NCI-H128 (cell line): ENCODE measurements around the gene NR2C2.

ENCODE experiments used
- DNase-seq: peaks from one replicate; lab custom pipeline; 2025; ENCODE audit not compliant: unreplicated experiment; lab: John Stamatoyannopoulos, UW

NR2C2 gene

DNA sequence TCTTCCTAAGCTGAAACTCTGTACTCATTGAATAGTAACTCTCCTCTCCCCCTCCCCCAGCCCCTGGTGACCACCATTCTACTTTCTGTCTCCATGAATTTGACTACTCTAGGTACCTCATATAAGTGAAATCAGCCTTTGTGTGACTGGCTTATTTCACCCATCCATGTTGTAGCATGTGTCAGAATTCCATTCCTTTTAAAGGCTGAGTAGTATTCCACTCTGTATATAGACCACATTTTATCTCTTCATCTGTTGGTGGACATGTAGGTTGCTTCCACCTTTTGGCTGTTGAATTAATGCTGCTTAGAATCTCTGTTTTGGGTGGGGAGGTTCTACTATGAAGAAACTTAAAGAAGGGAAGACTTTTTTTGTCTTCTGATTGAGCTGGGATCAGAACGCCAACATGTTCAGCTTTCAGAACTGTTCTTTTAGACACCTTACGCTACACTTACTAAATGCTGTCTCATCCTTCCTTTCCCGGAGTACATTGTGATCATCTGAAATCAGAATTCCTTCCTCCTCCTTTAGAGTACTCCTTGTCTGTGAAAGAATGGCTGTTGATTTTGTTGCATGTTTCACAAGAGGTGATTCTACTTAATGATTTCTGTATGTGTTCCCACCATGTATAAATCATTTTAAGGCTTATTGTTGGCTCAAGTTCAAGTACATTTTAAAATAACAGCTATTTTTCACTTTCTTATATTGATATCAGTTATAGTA, 67.4 kb downstream of the NR2C2 start:
- DNase-seq = no peak

DNA sequence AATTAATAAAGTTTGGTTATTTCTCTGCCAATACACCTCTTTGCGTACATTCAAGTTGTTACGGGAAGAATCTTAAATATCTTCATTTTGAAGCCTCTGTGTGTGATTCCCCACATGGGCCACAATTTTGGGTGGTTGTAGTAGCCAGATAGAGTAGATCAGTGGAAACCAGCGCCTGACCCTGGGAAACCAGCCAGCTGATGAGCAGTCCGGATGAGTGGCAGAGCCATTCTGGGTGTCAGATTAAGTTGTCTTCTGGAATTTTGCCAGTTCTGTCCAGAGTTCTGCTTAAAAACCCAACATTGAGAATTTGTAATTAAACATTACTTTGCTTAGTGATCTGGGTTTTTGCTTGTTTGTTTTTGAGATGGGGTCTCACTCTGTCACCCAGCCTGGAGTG, 68.1 kb downstream of the NR2C2 start:
- DNase-seq = no peak

DNA sequence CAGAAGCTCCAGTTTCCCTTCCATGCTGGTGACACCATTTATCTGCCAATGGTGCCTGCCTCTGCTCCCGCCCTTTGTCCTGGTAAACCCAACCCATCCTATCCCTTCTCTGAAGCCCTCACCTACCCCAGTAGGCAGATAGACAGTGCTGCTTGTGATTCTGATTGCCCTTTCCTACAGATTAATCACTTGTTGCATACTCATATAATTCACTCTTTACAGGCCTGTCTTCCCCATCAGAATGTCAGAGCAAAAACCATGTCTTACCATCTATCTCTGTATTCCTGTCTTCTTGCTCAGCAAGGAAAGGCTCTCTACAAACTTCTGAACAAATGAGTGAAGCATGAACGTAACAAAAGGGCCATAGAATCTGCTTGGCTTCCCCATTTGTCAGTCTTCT, 69.8 kb downstream of the NR2C2 start:
- DNase-seq = no peak

DNA sequence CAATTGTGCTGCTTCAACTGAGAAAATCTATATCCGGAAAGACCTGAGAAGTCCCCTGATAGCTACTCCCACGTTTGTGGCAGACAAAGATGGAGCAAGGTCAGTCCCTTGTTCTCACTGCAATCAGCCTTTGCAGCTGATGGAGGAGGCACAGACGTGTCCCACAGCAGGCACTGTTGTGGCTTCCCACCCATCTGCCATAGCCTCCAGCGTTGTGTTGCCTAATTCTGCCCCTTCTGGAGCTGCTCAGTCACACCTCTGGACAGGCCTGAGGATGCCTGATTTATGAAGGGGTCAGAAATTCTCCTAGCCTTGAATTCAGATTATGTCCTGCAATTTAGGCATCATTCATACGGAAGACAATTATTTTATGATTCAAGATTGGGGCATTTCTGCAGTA, 75.9 kb downstream of the NR2C2 start:
- no peak for DNase-seq

DNA sequence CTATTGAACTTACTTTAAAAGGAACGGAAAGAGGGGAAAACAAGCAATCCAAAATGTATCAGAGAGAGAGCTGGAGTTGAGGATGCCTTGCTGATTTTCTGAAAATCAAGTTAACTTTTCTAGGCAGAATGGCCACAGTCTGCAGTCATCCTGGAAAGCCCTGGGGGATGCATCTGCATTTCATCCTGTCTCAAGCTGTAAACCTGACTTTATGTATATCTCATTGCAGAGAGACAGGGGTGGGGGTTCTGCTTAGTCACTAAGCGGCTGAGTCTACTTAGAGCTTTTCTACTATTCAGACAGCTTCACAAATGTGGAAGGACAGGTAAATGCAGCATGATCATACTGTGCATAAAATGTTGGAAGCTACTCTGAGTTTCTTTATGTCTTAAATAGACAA, 76.3 kb downstream of the NR2C2 start:
- DNase-seq = no peak

DNA sequence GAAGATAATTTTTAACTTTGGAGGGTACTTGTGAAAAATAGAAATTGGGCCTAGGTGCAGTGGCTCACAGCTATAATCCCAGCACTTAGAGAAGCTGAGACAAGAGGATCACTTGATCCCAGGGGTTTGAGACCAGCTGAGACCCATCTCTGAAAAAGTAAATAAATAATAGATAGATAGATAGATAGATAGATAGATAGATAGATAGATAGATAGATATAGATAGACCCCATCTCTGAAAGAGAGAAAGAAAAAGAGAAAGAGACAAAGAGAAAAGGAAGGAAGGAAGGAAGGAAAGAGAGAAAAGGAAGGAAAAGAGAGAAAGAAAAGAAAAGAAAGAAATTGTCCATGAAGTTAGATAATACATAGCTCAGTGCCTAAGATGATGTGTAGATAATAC, 82.2 kb downstream of the NR2C2 start:
- DNase-seq = no peak

DNA sequence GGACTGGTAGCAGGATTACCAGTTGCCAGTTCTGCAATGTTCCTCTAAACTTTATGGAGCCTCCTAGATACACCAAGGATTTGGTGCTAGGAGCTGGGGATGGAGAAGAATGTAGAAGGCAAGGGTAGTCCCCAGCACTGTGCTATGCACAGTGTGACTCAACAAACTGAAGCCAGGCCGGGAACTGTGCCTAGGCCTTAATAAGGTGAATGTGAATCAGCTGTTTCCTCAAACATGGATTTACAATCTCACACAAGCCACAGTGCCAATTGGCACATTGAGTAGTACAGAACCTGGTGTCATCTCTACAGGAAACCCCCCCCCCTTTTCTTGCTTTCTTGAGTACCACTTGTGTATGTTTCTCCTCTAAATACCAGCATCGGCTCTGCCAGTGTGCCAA, 85.3 kb downstream of the NR2C2 start:
- DNase-seq = no peak

DNA sequence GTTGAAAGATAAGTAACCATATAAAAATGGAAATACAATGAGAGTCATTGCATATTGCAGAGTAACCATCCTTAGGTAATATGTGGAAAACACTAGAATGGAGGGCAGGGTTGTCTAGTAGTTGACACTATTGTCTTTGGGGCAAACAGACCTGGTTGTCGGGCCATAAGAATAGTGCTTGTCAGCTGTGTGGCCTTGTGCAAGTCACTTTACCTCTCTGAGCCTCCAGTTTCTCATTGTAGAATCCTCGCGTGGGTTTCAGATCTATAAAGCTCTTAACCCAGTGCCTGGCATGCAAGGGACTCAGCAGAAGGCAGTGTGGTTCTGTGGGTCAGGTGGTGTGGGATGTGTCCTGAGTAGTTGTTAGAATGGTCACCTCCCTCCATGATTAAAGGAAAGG, 85.7 kb downstream of the NR2C2 start:
- no peak for DNase-seq

DNA sequence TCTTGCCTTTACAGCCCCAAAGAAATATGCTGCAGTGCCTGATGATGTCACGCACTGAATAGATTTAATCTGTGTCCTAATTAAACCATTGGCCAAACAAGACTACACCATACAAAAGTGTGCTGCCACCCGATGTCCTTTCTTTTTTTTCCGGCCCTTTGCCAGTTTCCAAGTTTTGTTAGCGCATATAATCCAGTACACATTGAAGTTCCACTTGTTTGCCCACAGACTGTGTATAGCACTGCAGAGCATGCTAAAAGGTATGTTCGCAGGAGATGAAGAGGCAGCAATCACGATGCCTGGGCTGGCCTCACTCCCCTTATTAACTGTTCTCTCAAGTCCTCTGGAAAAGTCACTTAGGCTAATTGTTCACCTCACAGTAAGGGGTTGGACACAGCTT, 90.9 kb downstream of the NR2C2 start:
- DNase-seq = no peak

DNA sequence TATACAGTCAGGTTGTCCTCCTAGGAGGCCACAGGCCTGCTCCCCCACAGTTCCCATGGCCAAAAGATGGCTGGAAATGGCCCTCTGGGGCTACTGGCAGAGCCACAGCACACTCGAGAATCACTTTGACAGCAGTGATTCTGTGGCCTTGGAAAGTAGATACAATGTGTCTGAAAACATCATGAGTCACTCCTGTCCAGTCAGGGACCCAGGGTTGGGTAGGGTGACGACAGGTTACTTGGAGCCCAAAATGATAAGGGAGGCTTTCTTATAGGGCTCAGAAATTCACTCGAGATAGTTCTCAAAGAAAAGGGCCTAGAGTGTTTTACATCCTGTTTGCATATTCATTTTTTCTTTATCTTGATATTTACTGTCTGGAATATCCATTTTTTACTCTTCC, 93.5 kb downstream of the NR2C2 start:
- DNase-seq = no peak

DNA sequence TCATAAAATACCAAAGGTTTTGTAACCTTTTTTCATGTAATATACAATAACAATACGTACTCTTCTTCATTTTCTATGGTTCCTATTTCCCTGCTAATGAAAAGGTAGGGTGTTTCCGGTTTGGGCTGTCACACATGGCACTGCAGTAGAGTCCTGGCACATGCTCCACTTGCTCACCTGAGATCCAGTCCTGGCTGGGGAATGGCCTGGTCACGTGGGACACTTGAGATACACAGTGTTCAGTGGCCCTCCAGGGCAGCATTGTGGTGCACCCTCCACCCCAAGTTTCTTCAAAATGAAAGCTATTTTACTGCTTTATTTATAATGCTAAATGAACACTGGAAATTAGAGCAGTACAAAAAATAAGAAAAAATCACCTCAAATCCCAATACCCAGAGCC, 94.6 kb downstream of the NR2C2 start:
- DNase-seq = no peak

DNA sequence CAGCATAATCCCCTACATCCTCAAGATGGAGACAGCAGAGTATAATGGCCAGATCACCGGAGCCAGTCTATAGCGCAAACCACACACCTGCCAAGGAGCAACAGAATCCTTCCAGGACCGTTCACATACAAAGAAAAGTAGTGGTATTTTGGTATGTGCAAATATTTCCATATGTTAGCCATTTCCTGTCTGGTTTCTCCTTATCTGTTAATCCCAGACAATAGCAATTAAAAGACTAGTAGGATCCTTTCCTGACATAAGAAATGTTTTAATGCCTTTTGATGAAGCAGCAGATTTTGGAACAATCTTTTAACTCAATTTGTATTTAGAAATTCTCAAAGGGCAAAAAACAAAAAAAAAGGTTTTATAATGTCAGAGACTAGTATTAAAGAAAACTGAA, 95.6 kb downstream of the NR2C2 start:
- no peak for DNase-seq

DNA sequence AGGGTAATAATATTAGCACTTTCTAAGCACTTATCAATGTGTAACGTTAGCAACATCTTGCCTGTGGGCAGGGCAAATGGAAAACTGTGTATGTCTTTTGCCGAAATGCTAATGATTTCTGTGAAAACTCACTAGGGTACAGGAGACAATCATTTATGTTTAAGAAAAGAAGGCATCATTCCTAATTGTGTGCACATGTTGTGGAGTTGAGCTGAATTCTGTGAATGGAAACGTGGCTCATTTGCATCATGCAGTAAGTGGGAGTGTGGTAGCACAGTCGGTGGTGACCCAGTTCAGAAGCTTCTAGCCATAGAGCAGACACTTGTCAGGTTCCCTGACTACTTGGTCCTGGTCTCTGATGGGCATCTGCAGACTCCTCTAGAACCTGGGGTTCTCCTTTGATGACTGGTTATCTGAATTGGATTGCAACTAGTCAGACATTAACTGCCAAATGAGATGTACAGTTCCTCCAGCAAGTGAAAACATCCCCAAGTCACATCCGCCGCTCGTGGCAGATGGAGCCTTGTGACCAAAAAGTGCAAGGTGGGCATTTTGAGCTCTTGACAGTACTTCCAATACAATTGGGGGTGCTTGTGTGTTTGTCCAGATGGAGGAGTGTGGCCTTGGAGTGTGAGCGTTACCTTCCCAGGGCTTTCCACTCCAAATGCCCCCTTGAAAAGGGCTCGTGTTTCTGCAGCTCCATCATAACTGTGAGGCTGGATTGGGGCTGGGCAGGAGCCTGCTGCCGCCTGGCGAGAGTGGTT, 96.2 kb downstream of the NR2C2 start:
- no peak for DNase-seq

DNA sequence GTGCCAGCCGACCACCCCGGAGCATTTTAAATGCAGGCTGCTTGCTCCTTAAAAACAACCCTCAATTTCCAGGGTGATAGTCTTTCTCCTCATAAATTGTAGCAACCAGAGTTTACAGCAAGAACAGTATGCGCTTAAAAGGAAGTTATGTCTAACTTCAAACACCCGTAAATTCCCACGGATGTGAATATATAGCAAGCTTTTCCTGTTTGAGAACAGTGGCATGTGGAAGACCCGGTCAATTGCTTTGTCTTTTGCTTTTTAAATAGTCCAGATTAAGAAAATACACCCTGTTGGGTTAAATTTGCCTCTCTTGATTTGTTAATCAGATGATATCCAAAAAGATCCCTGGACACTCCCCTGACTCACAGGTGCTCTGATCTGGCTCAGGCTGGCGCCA, 96.9 kb downstream of the NR2C2 start:
- no peak for DNase-seq

DNA sequence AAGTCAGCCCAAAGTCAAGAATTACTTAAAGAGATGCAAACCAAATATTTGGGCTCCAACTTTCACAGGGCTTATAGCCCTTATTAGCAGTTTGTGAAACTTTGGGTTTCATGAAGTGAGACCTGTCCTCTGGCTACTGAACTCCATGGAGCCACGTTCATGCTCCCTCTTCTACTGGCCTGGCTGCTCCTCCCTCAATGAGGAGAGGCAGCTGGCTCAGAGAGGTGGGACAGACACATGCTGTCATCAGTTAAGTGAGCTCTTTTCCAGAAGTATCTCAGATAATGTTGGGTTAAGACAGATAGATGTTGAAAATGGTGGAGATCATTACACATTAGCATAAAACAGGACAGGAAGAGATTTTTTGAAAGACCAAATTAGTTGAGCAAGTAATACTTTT, 98.3 kb downstream of the NR2C2 start:
- no peak for DNase-seq

DNA sequence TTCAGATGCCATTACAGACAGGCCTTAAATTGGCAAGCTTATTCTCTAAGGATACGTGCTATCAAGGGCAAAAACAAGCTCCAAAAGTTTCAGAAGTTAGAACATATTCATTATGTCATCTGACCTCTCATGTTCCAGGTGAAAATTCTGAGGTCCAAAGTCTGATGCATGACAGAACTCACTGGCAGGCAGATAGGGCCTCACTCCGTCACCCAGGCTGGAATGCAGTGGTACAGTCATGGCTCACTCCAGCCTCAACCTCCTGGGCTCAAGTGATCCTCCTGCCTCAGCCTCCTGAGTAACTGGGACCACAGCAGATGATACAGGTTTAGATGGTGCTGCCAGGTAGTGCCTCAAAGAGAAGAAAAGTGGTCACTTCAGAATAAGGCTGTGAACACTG, 102.2 kb downstream of the NR2C2 start:
- no peak for DNase-seq

DNA sequence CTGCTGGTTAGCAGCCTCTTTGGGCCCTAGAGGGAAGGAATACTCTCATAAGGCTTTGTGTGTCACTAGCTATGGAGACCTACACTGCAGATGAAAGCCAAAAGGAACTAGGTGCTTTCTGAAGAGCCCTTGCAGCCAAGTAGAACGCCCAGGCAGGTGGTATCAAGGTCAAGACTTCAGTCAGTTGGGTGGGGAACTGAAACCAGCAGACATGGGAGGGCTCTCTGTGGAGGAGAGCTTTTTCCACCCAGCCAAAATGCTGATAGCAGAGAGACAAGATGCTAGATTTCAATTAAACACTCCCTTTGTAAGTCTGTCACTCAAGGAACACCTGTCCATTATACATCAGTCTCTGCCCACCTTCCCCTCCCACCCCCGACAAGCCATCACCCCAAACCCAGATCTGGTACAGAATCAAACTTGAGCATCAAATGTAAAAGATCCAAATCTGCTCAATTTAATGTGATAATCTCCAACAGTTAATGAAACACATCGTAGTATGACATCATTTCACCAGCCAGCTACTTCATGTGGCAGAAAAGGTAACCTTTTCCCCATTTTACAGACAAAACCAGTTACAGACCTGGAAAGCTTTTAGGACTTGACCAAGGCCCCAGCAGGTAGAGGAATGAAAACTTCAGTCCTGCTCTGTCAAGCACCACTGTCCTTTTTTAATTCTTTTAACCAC, 103.2 kb downstream of the NR2C2 start:
- no peak for DNase-seq

DNA sequence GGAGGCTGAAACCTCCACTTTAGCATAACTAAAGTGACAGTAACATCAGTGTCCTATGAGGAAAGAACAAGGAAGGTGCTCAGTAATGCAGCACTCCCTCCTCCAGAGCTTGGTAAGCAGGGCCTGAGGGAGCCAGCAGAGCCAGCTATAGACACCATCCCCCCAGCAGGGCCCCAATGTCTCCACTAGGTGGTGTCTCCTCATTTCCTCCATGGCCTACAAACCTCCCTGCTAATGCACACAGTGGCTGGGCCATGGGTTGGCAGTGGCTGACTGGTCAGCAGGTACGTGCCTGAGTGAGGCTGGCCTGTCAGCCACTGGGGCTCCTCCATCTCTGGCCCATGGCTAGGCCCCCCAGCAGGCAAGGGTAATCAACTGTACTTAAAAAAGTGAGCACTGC, 104.1 kb downstream of the NR2C2 start:
- DNase-seq = no peak

DNA sequence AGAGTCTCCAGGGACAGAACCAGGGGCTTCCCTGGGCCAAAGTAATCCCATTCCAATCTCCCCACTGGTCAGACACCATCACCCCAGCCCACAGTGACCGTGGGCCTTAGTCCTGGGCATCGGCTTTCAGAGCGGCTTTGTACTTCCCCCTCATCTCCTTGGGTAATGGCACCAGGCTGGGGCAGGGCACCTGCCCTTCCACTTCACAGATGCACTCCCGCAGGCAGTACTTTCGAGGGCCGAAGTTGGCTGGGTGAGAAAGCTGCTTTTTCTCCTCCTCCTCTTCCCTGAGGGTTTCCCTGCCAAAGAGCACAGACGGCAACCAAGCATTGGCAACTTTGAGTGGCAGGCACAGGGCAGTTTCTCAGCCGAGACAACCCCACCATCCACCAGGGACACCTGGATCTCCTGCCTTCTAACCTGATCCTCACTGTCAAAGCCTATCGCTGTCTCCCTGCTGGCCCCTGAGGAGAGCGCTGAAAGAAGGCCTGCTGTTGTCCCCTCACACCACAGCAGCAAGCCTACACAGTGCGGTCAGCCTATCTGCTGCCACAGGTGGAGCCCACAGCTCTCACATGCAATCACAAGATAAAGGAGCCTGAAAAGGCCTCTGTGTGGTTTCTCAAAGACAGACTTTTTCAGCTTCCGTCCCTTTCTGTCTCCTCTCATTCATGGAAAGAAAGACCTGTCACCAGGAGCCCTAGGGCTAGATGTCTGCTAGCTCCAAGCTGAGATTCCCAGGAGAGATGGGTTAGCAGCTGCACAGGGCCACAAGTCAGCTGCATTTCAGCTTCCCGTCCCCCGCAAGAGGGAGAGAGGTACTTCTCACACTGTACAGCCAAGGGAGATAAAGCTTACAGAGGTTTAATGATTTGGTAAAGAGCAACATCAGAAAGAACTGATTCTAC, 105.2 kb downstream of the NR2C2 start:
- DNase-seq = no peak

DNA sequence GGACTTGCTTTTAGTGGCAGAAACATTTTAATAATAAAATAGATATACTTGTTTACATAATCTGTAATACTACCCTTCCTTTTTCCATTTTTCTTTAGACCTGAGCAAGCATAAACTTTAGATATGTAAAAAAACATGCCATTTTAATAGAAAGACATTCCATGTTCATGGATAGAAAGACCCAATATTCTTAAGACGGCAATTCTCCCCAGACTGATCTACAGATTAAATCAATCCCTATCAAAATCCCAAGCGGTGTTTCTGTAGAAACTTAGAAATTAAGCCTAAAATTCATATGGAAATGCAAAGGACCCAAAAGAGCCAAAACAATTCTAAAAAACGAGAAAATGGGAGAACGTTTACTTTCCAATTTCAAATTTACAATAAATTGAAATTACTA, 106.2 kb downstream of the NR2C2 start:
- no peak for DNase-seq

DNA sequence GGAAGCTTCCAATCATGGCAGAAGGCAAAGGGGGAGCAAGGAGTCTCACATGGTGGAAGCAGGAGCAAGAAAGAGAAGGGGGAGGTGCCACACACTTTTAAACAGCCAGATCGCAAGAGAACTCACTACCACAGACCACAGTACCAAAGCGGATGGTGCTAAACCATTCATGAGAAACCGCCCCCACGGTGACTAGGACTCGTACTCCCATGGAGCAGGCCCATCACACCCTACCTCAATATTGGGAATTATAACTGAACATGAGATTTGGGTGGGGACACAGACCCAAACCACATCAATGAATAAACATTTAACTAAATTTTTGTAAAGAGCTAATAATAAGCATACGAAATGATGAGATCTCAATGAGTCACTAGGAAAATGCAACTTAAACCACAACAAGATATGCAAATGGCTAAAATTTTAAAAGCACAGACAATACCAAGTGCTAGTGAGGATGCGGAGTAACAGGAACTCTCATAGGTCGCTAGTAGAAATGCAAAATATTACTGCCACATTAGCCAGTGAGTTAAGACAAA, 107.7 kb downstream of the NR2C2 start:
- no peak for DNase-seq
